HCEC 1CT (cell line): ENCODE data around the gene TPRN.

Source experiments
- DNase-seq: peaks from one replicate; pipeline ENCODE4 v3.0.0-alpha.2; 2017

TPRN gene

DNA sequence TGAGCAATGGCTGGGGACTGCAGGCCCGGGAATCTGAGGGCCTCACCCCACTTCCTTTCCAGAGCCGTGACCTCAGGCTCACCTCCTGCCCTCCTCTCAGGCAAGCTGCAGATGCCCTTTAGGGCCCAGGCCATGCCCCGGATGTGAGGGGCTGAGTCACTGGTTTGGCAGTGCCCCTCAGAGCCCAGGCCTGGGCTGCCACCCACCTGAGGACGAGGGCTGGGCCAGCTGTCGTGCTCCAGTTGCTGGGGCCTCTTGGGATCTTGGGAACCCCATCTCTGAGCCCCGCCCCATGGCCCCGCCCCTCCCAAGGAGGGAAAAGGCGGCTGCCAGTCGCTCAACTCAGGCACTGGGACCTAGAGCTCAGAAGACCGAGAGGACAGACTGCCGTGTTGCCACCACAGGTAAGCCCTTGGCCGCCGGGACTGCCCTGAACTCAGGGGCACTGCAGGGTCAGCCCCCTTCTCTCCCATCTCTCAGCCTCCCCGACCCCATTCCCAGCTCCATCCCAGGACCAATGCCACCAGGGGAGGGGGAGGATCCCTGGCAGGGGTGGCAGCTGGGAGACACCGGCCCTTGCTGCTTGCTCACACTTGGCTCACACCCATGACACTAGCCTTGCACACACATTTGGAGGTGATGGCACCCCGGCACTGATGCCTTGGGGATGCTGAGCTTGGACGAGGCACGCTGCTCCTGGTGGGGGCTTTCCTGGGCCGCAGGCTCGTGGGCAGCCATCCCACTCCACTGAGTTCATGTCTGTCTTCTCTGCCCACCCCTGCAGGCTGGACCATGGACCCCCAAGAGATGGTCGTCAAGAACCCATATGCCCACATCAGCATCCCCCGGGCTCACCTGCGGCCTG is 24.5 kb upstream of the TPRN start, which contains the start of gene CYSRT1:
TSS of gene CYSRT1 (plus strand) at position 345 of the 865 bp plus-strand sequence. CDS start at position 793, 448 bp downstream.
- DNase-seq: no peak

- DNase-seq: peak; percentile 98
These were observed 22.8 kb upstream of the TPRN start for GRCh38 chr9:137223078-137223970.

DNA sequence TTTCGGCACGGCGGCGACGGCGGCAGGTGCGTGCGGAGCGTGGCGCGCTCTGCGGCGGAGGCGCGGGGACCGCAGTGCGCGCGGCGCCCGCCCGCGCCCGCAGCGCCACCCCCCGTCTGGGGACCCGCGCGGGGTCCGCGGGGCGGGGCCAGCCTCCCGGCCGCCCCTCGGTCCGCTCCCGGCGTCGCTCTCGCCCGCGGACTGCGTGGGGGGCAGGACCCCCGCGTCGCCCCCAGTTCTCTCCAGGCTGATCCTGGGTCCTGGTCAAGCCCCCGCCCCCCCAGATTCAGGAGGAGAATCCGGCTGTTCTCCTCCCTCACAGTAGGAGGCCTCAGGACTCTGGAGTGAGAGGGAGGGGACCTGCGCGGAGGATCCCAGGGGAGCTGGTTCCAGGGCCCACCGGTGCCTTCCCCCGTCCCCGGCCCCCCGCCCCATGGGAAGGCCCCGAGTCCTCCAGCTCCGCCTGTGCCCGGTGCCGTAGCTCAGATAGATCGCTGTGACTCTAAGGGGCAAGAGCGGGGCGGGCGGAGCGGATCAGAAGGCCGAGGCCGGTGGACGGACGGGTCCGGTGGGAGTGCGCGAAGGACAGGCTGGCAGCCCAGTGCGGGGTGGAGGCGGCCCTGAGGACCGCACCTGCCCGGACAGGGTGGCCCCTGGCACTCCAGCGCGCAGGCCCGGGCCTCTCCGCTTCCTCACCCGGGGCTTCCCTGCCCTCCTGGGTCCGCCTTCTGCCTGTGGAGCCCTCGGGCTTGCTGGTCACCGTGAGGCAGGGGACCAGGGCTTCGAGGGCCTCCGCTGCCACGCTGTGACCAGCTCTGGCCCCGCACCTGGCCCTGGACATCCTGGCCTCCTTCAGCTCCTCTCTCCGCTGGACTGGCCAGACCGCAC is 21.9 kb upstream of the TPRN start, which contains the start of gene RNF208:
TSS of gene RNF208 (minus strand) at position 51 of the 888 bp plus-strand sequence. CDS start 1,028 bp downstream, outside the sequence.
- DNase-seq: no peak

DNA sequence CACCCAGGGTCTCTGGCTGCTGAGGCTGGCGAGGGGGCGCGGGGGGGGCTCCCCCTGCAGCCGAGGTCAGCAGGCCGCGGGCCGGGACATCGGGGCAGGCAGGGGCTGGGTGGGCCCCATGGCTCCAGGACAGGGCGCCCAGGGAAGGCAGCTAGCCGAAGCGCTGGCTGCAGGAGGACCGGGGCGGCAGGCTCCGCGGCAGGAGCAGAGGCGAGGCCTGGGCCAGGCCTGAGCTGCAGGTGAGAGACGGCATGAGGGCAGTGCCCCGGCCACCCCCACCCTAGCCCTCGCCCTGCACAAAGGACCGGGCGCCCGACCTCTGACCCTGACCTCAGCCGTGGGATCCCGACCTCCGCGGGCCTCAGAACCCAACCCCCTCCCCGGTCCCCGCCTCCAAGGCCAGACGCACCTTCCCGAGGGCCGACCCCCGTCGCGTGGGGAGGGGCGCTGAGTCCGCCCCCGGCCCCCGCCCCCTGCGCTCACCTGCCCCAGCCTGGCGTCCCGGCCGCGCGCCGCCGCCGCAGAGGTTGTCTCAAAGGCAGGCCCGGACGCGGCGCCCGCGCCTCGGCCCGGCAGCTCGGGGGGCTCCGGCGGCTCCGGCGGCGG is 21.1 kb upstream of the TPRN start:
- no peak for DNase-seq

DNA sequence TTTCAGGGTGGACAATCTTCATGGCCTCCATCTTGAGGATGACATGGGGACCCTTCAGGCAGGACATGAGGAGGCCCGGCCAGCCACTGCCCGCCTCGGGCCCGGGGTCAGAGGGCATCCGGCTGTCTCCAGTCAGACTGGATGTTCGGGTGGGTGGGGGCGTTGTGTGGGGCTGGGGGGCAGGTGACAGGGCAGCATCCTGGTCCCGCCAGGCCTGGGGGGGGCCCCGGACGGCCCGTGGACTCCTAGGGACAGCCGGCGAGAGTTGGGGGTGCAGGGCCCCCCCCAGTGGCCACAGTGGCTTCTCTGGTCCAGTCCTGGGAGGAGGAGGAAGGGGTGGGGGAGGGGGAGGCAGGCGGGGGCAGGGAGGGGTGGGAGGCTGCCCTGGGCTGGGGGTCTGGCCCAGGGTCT is 20.6 kb upstream of the TPRN start:
- DNase-seq: no peak

DNA sequence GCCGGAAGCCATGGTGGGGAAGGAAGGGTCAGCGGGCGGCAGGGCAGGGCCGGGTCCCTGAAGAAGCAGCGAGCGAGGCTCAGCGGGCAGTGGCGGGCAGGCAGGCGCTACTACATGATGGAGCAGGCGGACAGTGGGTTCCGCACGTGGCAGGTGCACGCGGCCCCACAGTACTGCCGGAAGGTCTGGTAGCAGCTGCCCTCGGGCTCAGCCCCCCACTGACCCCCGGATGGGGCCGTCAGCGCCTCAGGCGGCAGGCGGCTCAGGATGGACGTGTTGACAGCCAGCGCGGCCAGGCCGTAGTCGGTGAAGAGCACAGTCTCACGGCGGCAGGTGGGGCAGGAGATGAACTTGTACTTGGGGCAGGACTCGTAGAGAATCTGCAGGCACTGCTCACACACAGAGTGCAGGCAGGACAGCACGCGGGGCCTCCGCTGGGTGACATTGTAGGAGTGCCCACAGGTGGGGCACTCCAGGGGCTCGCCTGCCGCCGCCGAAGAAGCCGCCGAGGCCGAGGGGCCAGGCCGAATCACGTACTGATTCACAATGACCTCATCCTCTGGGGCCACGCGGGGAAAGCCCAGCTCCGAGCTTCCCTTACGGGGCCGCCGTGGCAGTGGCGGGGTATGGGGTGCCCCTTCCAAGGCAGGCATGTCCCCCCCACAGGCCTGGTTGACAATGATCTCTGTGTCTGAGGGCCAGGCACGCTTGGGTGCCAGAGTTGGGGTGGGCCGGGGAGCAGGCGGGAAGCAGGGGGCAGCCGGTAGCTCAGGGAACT is 20.0 kb upstream of the TPRN start:
- DNase-seq: no peak

- DNase-seq: no peak
These were observed 19.3 kb upstream of the TPRN start for GRCh38 chr9:137219757-137220316.

DNA sequence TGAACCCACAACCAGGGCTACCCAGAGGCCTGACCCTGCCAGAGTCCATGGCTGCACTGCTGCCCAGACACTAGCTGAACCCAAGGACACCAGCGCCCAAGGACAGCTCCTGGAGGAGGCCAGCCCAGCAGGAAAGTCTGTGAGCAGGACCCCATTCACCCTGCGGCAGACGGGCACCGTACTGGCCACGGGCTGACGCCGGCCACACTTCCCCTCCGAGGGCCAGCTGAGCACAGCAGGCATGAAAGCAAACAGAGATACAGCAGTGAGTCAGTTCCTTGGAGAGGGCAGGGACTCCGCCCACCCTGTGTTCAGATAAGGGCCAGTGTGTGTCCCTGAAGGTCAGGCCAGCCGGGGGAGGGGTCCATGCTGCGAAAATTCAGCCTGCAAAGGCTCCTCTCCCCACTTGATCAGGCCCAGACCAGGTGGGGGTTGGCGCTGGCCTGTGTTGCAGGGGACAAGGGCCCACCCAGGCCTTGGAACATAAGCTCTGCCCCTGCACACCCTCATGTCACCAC is 18.3 kb upstream of the TPRN start:
- DNase-seq: no peak

DNA sequence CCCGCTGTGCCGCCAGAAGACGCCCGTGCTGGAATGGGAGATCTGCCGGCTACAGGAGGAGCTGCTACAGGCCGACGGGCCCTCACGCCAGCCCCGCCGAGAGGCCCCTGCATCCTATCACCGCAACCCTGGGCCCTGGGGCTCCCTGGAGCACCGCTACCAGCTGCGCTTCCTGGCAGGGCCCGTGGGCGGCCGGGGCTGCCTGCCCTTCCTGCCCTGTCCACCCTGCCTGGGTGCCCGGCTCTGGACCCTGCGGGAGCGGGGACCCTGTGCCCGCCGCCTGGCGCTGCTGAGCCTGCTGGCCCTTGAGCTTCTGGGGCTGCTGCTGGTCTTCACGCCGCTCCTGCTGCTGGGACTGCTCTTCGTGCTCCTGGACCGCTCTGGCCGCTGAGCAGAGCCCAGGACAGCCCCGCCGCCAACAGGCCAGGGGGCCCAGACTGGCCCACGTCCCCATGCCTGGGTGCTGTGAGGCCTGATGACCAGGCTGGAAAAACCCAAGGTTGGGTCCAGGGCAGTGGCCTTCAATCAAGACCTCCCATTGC is 17.7 kb upstream of the TPRN start:
- no peak for DNase-seq

DNA sequence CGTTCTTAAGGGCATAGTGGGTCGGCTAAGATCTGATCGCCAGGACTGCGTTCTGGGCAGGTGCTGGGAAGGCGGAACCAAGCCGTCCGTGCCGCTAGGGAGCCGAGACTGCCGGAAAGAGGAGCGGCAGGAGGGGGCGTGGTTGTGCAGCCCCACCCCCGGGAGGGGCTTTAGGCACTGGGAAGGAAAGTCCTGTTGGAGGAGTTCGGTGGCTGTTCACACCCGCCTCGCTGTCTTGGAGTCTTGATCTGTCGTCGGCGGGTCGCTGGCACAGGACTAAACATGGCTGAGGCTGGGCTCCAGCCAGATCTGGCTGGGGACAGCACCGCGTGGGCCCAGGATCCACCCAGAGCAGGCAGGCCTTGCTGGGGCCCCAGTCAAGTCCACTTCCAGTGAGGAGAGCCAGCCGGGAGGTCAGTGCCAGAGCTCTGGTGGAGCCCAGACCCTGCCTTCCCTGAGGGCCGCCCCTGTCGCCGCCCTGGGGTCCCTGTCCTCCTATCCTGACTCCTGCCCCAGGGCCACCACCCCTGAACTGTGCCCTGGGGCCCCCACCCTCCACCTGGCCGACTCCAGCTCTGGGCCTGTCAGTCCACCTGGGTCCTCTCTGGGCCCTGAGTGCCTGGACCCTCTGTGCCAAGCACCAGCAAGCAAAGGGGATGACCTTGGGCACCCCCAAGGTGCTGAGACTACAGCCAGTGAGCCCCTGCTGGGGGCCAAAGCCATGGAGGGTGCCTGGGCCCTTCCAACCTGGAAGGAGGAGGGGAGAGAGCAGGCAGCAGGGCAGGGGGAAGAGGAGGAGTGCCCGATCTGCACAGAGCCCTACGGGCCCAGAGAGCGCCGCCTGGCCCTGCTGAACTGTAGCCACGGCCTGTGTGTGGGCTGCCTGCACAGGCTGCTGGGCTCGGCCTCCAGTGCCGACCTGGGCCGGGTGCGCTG is 17.0 kb upstream of the TPRN start:
- no peak for DNase-seq

- DNase-seq: no peak
These were observed 15.8 kb upstream of the TPRN start for GRCh38 chr9:137216188-137216965.

GRCh38 chr9:137215196-137215986 is 14.8 kb upstream of the TPRN start:
- no peak for DNase-seq

GRCh38 chr9:137214620-137215019 is 14.1 kb upstream of the TPRN start:
- DNase-seq: no peak

DNA sequence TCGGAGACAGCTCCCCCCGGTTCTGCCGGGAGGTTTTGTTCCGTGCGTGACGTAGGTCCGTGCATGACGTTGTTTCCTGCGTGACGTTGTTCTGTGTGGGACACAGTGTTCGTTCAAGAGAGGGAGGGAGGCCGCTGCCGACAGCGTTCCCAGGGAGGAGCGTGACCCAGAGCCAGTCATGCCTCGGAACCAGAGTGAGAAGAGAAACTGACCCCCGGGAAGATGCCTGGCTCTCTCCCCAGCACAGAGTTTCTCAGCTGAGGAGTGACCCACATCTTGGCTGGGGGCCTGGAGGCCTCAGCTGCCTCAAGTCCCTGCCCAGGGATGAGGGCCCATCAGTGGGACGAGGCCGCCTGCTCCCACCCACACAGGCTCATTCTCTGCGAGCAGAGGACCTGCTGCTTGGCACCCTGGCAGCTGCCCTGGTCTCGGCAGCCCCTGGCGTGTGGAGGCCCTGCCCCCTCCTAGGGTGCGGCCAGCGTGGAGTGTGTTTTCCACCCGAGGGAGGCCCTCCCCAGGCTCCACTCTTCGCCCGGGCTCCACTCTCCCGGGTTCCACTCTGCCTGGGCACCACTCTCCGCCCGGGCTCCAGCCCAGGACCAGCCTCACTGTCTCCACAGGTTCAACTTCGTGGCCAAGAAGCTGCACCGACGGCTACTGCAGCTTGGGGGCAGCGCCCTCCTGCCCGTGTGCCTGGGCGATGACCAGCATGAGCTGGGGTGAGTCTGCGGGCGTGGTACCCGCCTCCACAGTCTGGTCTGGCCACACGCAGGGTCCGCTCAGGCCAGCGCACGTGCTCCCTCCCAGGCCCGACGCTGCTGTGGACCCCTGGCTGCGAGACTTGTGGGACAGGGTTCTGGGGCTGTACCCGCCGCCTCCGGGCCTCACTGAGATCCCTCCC is 12.9 kb upstream of the TPRN start:
- no peak for DNase-seq

GRCh38 chr9:137212520-137212919 is 12.0 kb upstream of the TPRN start:
- DNase-seq: no peak

DNA sequence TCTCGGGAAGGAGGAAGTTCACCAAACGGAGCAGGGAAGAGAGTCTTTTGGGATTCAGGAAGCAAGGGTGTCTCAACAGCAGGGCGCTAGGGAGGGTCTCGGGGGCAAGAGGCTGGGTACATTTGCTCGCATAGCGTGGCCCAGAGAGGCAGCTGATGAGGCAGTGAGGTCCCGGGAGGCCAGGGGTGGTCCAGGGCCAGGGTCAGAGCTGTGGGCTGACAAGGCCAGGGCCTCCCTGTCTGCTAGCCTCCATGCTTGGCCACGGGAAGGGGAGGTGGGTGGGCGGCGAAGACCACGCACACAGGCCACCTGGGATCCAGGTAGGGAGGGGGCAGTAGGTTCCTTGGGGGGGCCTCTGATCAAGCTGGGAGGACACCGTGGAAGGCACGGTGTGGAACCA is 11.0 kb upstream of the TPRN start:
- DNase-seq: no peak
